ENCODE results near the gene SHC3. TPM values are rescaled to one million over a fixed set of nuclear protein-coding genes. Genes with fewer than 3 reads are reported as not detected.
"Not testable (repeated sequence)": the region's sequence is repeated elsewhere in the genome, so short reads cannot be mapped to it uniquely, and the experiment has no call there.

Gene SHC3
- total RNA-seq, 4 donors from 2014 or later: 0.38 to 9.3 (median 4.4) TPM

DNA sequence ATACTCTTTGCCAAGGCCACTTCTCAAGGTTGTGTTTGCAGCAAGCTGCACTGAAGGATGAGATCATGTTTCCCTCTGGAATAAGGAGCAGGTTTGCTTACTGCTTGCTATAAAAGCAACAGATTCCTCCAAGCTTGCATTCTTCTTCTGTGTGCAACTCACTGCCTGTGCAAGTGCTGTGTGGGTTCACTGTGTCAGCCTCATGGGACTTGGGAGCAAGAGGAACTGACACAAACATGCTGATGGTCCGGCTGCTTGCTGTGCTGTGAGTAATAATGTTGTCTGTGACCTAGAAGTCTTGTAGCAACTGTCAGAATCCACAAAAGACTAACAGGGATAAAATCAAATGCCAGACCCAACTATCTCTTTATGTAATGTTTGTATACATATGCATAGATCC, 33.6 kb upstream of the SHC3 start:
- no peak for TF ChIP-seq CTCF (IDR thresholded peaks at IDR 0.05)
- no peak for TF ChIP-seq POLR2A (IDR thresholded peaks at IDR 0.05)
- H3K27ac ChIP-seq: no peak overlapping the region
- WGBS, 2 donors: 63 to 67% methylated on average over 1 of the region's 1 CpG
- intact Hi-C loops (cut with DNase I): no loop called here
- H3K4me1 ChIP-seq: no peaks in the 10 kb centered on the region
- H3K27me3 ChIP-seq: no peaks in the 10 kb centered on the region
- H3K4me3 ChIP-seq: no peak overlapping the region
- no peaks in the 10 kb centered on the region for H3K36me3 ChIP-seq
- H3K9me3 ChIP-seq: no peaks in the 10 kb centered on the region
- no peak for DNase-seq

DNA sequence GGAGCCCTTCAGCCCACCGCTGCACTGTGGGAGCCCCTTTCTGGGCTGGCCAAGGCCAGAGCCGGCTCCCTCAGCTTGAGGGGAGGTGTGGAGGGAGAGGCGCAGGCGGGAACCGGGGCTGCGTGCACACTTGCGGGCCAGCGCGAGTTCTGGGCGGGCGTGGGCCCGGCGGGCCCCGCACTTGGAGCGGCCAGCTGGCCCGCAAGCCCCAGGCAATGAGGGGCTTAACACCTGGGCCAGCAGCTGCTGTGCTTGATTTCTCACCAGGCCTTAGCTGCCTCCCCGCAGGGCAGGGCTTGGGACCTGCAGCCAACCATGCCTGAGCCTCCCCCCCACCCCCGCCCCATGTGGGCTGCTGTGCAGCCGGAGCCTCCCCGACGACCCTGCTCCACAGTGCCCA, 30.7 kb upstream of the SHC3 start:
- intact Hi-C loops (cut with DNase I); H3K27ac ChIP-seq; H3K36me3 ChIP-seq; H3K27me3 ChIP-seq; H3K9me3 ChIP-seq; DNase-seq; H3K4me1 ChIP-seq; H3K4me3 ChIP-seq: not testable (repeated sequence)
- no CpG with 5 or more reads among the region's 21 CpGs for WGBS, 2 donors

GRCh38 chr9:89207026-89207425, 28.4 kb upstream of the SHC3 start:
- H3K36me3 ChIP-seq: no peaks in the 10 kb centered on the region
- intact Hi-C loops (cut with DNase I): no loop called here
- WGBS, 2 donors: 37 to 38% methylated on average over 4 of the region's 4 CpGs
- TF ChIP-seq POLR2A (IDR thresholded peaks at IDR 0.05) (no peak), CTCF (IDR thresholded peaks at IDR 0.05) (no peak)
- no peak overlapping the region for H3K27ac ChIP-seq
- H3K9me3 ChIP-seq: no peaks in the 10 kb centered on the region
- no peaks in the 10 kb centered on the region for H3K4me1 ChIP-seq
- no peak overlapping the region for H3K4me3 ChIP-seq
- no peak for DNase-seq
- no peaks in the 10 kb centered on the region for H3K27me3 ChIP-seq

- no peaks in the 10 kb centered on the region for H3K4me1 ChIP-seq
- 46% methylated on average over 4 to 5 of the region's 5 CpGs for WGBS, 2 donors
- no peak overlapping the region for H3K27ac ChIP-seq
- H3K36me3 ChIP-seq: no peaks in the 10 kb centered on the region
- no peak for DNase-seq
- no peaks in the 10 kb centered on the region for H3K9me3 ChIP-seq
- intact Hi-C loops (cut with DNase I): no loop called here
- TF ChIP-seq CTCF (IDR thresholded peaks at IDR 0.05): no peak
- no peak for TF ChIP-seq POLR2A (IDR thresholded peaks at IDR 0.05)
- H3K27me3 ChIP-seq: no peaks in the 10 kb centered on the region
- H3K4me3 ChIP-seq: no peak overlapping the region
Measured at GRCh38 chr9:89204801-89205200, 26.2 kb upstream of the SHC3 start.

- Histone ChIP-seq H3K4me3 (no peak overlapping the region), H3K9me3 (peaks cover 0 to 14% (median 4%) of the 10 kb centered on the region in 3 donors), H3K36me3 (no peaks in the 10 kb centered on the region), H3K4me1 (no peaks in the 10 kb centered on the region), H3K27me3 (no peaks in the 10 kb centered on the region), H3K27ac (no peak overlapping the region)
- DNase-seq: no peak
- TF ChIP-seq CTCF (IDR thresholded peaks at IDR 0.05) (no peak), POLR2A (IDR thresholded peaks at IDR 0.05) (no peak)
- 62 to 65% methylated on average over 5 of the region's 5 CpGs for WGBS, 2 donors
- intact Hi-C loops (cut with DNase I): no loop called here
Measured at GRCh38 chr9:89195131-89195797, 16.6 kb upstream of the SHC3 start.

Measured in esophagus squamous epithelium (tissue), 5 donors.